SK-N-SH treated with all-trans-retinoic acid at 6 μM for 48 hours (cell line): ENCODE data around the gene BUB1B.

ENCODE experiments used
- ATAC-seq: fragments of 200-7000 bp; cut with Tn5 transposase; 3 replicates; pipeline ENCODE4 v1.9.1; 2020; ENCODE audit warnings: mild to moderate bottlenecking, moderate library complexity
- ARNTL ChIP-seq: fragments of 450-650 bp; formaldehyde crosslinking; IDR thresholded peaks from 2 replicates; pipeline ENCODE4 v1.5.0; 2020; ENCODE audit warnings: low read depth, mild to moderate bottlenecking, moderate library complexity, borderline replicate concordance
- BACH2 ChIP-seq: fragments of 250-450 bp; sonication (Bioruptor Pico); IDR thresholded peaks from 2 replicates; pipeline ENCODE4 v1.9.0; 2021; ENCODE audit warnings: mild to moderate bottlenecking, borderline replicate concordance
- CSDC2 ChIP-seq: fragments of 250-450 bp; sonication (Bioruptor Pico); IDR thresholded peaks from 2 replicates; pipeline ENCODE4 v1.5.0; 2020; ENCODE audit warnings: mild to moderate bottlenecking, moderate library complexity
- ESRRG ChIP-seq: fragments of 250-450 bp; sonication (Bioruptor Pico); IDR thresholded peaks from 2 replicates; pipeline ENCODE4 v1.6.1; 2021; ENCODE audit warnings: mild to moderate bottlenecking
- GLIS3 ChIP-seq: fragments of 250-450 bp; sonication (Bioruptor Pico); IDR thresholded peaks from 2 replicates; pipeline ENCODE4 v1.5.0; 2020; ENCODE audit warnings: mild to moderate bottlenecking, moderate library complexity
- ISL1 ChIP-seq: fragments of 250-450 bp; sonication (Bioruptor Pico); IDR thresholded peaks from 2 replicates; pipeline ENCODE4 v2.1.2; 2022; ENCODE audit warnings: mild to moderate bottlenecking, moderate library complexity
- OSR1 ChIP-seq: fragments of 250-450 bp; sonication (Bioruptor Pico); IDR thresholded peaks from 2 replicates; pipeline ENCODE4 v1.8.0; 2022; ENCODE audit warnings: moderate library complexity, mild to moderate bottlenecking, inconsistent platforms
- PPARA ChIP-seq: fragments of 250-450 bp; sonication (Bioruptor Pico); IDR thresholded peaks from 2 replicates; pipeline ENCODE4 v1.5.0; 2020; ENCODE audit warnings: mild to moderate bottlenecking, borderline replicate concordance
- RARB ChIP-seq: fragments of 250-450 bp; sonication (Bioruptor Pico); IDR thresholded peaks from 2 replicates; pipeline ENCODE4 v1.8.0; 2021; ENCODE audit warnings: mild to moderate bottlenecking, moderate library complexity
- SNAI2 ChIP-seq: fragments of 250-450 bp; sonication (Bioruptor Pico); IDR thresholded peaks from 2 replicates; pipeline ENCODE4 v1.5.0; 2020; ENCODE audit warnings: mild to moderate bottlenecking, moderate library complexity
- TCF4 ChIP-seq: fragments of 250-450 bp; sonication (Bioruptor Pico); IDR thresholded peaks from 2 replicates; pipeline ENCODE4 v1.8.0; 2021; ENCODE audit warnings: mild to moderate bottlenecking, moderate library complexity, borderline replicate concordance
- TOX ChIP-seq: fragments of 250-450 bp; sonication (Bioruptor Pico); IDR thresholded peaks from 2 replicates; pipeline ENCODE4 v1.8.0; 2021; ENCODE audit warnings: mild to moderate bottlenecking, moderate library complexity, borderline replicate concordance
- ZC3H10 ChIP-seq: fragments of 250-450 bp; sonication (Bioruptor Pico); IDR thresholded peaks from 2 replicates; pipeline ENCODE4 v1.5.1; 2021; ENCODE audit warnings: mild to moderate bottlenecking, moderate library complexity
- ZFP3 ChIP-seq: fragments of 250-450 bp; sonication (Bioruptor Pico); IDR thresholded peaks from 2 replicates; pipeline ENCODE4 v1.5.0; 2020; ENCODE audit warnings: mild to moderate bottlenecking, moderate library complexity
- ZFP30 ChIP-seq: fragments of 450-650 bp; formaldehyde crosslinking; IDR thresholded peaks from 2 replicates; pipeline ENCODE4 v1.5.0; 2022; ENCODE audit warnings: mild to moderate bottlenecking, moderate library complexity
- ZNF565 ChIP-seq: fragments of 450-650 bp; formaldehyde crosslinking; conservative IDR thresholded peaks from 2 replicates; pipeline ENCODE4 v1.5.0; 2020; ENCODE audit warnings: low read depth, mild to moderate bottlenecking, moderate library complexity
- ZNF70 ChIP-seq: fragments of 450-650 bp; formaldehyde crosslinking; IDR thresholded peaks from 2 replicates; pipeline ENCODE4 v1.5.0; 2020; ENCODE audit warnings: mild to moderate bottlenecking, moderate library complexity
- ZNF8 ChIP-seq: fragments of 450-650 bp; formaldehyde crosslinking; IDR thresholded peaks from 2 replicates; pipeline ENCODE4 v1.5.0; 2020; ENCODE audit warnings: mild to moderate bottlenecking, moderate library complexity
- TF ChIP-seq, protein P1 (sequence below): fragments of 250-450 bp; sonication (Bioruptor Pico); IDR thresholded peaks from 2 replicates; pipeline ENCODE4 v1.8.0; 2020; ENCODE audit warnings: mild to moderate bottlenecking, moderate library complexity, borderline replicate concordance
- TF ChIP-seq, protein P2 (sequence below): fragments of 250-450 bp; sonication (Bioruptor Pico); IDR thresholded peaks from 2 replicates; pipeline ENCODE4 v1.8.0; 2021; ENCODE audit warnings: low read depth, mild to moderate bottlenecking, moderate library complexity, borderline replicate concordance
- TF ChIP-seq, protein P3 (sequence below): fragments of 250-450 bp; sonication (Bioruptor Pico); IDR thresholded peaks from 2 replicates; pipeline ENCODE4 v1.5.1; 2020; ENCODE audit warnings: low read depth, mild to moderate bottlenecking, moderate library complexity
- TF ChIP-seq, protein P4 (sequence below): fragments of 250-450 bp; sonication (Bioruptor Pico); IDR thresholded peaks from 2 replicates; pipeline ENCODE4 v1.5.0; 2020; ENCODE audit warnings: mild to moderate bottlenecking, moderate library complexity
- TF ChIP-seq, protein P5 (sequence below): fragments of 250-450 bp; sonication (Bioruptor Pico); IDR thresholded peaks from 2 replicates; pipeline ENCODE4 v1.5.1; 2021; ENCODE audit warnings: mild to moderate bottlenecking, moderate library complexity

BUB1B gene

DNA sequence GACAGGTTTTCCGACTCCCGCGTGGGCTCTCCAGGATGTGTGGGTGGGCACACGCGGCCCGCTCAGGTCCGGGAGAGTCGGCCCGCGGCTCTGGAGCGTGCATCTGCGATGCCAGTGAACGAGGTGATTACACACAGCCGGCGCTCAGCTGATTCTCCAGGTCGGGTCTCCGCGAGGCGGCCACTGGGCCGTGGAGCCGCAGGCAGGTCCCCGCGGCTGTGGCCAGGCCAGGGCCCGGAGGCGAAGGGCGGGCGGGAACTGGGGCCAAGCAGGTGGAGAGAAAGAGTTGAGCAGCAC, 91.2 kb downstream of the BUB1B start:
- TF ChIP-seq ZFP30, result no peak
- TF ChIP-seq ZNF565 (CRISPR knock-in tag), result no peak
- TF ChIP-seq, protein P1, sequence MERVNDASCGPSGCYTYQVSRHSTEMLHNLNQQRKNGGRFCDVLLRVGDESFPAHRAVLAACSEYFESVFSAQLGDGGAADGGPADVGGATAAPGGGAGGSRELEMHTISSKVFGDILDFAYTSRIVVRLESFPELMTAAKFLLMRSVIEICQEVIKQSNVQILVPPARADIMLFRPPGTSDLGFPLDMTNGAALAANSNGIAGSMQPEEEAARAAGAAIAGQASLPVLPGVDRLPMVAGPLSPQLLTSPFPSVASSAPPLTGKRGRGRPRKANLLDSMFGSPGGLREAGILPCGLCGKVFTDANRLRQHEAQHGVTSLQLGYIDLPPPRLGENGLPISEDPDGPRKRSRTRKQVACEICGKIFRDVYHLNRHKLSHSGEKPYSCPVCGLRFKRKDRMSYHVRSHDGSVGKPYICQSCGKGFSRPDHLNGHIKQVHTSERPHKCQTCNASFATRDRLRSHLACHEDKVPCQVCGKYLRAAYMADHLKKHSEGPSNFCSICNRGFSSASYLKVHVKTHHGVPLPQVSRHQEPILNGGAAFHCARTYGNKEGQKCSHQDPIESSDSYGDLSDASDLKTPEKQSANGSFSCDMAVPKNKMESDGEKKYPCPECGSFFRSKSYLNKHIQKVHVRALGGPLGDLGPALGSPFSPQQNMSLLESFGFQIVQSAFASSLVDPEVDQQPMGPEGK (CRISPR knock-in tag), result no peak
- no peak for TF ChIP-seq TOX
- TF ChIP-seq ESRRG (CRISPR knock-in tag), result no peak
- TF ChIP-seq, protein P2, sequence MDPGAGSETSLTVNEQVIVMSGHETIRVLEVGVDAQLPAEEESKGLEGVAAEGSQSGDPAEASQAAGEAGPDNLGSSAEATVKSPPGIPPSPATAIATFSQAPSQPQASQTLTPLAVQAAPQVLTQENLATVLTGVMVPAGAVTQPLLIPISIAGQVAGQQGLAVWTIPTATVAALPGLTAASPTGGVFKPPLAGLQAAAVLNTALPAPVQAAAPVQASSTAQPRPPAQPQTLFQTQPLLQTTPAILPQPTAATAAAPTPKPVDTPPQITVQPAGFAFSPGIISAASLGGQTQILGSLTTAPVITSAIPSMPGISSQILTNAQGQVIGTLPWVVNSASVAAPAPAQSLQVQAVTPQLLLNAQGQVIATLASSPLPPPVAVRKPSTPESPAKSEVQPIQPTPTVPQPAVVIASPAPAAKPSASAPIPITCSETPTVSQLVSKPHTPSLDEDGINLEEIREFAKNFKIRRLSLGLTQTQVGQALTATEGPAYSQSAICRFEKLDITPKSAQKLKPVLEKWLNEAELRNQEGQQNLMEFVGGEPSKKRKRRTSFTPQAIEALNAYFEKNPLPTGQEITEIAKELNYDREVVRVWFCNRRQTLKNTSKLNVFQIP (CRISPR knock-in tag), result no peak
- TF ChIP-seq ZNF8 (CRISPR knock-in tag), result no peak
- TF ChIP-seq GLIS3 (CRISPR knock-in tag), result no peak
- TF ChIP-seq ZNF70, result no peak
- TF ChIP-seq ISL1 (CRISPR knock-in tag), result no peak
- no peak for TF ChIP-seq BACH2 (CRISPR knock-in tag)
- no peak for TF ChIP-seq SNAI2 (CRISPR knock-in tag)
- TF ChIP-seq RARB (CRISPR knock-in tag), result no peak
- TF ChIP-seq, protein P3, sequence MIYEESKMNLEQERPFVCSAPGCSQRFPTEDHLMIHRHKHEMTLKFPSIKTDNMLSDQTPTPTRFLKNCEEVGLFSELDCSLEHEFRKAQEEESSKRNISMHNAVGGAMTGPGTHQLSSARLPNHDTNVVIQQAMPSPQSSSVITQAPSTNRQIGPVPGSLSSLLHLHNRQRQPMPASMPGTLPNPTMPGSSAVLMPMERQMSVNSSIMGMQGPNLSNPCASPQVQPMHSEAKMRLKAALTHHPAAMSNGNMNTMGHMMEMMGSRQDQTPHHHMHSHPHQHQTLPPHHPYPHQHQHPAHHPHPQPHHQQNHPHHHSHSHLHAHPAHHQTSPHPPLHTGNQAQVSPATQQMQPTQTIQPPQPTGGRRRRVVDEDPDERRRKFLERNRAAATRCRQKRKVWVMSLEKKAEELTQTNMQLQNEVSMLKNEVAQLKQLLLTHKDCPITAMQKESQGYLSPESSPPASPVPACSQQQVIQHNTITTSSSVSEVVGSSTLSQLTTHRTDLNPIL (CRISPR knock-in tag), result no peak
- TF ChIP-seq CSDC2, result no peak
- TF ChIP-seq ARNTL, result no peak
- TF ChIP-seq TCF4 (CRISPR knock-in tag), result no peak
- TF ChIP-seq, protein P4, sequence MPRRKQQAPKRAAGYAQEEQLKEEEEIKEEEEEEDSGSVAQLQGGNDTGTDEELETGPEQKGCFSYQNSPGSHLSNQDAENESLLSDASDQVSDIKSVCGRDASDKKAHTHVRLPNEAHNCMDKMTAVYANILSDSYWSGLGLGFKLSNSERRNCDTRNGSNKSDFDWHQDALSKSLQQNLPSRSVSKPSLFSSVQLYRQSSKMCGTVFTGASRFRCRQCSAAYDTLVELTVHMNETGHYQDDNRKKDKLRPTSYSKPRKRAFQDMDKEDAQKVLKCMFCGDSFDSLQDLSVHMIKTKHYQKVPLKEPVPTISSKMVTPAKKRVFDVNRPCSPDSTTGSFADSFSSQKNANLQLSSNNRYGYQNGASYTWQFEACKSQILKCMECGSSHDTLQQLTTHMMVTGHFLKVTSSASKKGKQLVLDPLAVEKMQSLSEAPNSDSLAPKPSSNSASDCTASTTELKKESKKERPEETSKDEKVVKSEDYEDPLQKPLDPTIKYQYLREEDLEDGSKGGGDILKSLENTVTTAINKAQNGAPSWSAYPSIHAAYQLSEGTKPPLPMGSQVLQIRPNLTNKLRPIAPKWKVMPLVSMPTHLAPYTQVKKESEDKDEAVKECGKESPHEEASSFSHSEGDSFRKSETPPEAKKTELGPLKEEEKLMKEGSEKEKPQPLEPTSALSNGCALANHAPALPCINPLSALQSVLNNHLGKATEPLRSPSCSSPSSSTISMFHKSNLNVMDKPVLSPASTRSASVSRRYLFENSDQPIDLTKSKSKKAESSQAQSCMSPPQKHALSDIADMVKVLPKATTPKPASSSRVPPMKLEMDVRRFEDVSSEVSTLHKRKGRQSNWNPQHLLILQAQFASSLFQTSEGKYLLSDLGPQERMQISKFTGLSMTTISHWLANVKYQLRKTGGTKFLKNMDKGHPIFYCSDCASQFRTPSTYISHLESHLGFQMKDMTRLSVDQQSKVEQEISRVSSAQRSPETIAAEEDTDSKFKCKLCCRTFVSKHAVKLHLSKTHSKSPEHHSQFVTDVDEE (CRISPR knock-in tag), result no peak
- TF ChIP-seq, all 23 proteins: peak for 0
- ATAC-seq, result no peak

DNA sequence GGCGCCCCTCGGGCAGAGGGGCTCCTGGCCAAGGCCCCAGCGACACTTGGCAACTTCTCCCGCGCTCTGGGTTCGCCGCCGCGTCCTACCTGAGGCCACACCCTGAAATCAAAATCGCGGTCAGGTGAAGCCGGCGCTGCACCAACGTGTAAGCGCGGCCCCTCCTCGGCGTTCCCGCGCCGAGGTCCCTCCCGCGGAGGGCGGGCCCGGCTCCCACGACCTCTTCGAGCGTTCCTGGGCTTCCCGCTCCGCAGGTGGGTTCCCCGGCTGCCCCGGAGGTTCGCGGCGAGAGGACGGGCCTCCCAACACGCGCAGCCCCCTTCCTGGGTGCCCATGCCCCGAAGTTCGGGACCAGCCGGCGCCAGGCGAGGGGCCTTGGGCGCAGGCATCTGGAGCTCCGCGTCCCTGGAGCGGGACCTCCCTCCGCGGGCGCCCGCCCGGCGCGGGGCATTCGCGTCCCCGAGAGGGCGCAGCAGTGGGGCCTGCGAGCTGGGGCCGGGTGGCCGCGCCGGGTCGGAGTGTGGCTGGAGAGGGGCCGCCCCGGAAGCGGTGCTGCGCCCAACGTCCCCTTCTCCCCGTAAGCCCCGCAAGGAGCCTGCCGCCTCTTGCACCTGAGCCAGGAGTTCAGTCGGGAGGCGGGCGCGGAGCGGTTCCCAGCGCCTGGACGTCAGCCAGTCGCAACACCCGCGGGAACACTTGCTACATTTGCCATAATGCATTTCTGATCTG, 91.7 kb downstream of the BUB1B start:
- ATAC-seq, result peak; percentile 35

More for the DNA sequence above, 91.7 kb downstream of the BUB1B start:
- TF ChIP-seq OSR1 (CRISPR knock-in tag) (no peak), CSDC2 (no peak), RARB (CRISPR knock-in tag) (no peak), ZFP3 (CRISPR knock-in tag) (no peak), PPARA (CRISPR knock-in tag) (no peak), SNAI2 (CRISPR knock-in tag) (no peak), ZNF70 (no peak), ZNF565 (CRISPR knock-in tag) (no peak), ZNF8 (CRISPR knock-in tag) (no peak), ISL1 (CRISPR knock-in tag) (no peak), ESRRG (CRISPR knock-in tag) (no peak), ZC3H10 (CRISPR knock-in tag) (no peak), BACH2 (CRISPR knock-in tag) (no peak), ZFP30 (no peak), TOX (no peak)
- TF ChIP-seq, protein P2 (CRISPR knock-in tag), result no peak
- TF ChIP-seq, protein P5, sequence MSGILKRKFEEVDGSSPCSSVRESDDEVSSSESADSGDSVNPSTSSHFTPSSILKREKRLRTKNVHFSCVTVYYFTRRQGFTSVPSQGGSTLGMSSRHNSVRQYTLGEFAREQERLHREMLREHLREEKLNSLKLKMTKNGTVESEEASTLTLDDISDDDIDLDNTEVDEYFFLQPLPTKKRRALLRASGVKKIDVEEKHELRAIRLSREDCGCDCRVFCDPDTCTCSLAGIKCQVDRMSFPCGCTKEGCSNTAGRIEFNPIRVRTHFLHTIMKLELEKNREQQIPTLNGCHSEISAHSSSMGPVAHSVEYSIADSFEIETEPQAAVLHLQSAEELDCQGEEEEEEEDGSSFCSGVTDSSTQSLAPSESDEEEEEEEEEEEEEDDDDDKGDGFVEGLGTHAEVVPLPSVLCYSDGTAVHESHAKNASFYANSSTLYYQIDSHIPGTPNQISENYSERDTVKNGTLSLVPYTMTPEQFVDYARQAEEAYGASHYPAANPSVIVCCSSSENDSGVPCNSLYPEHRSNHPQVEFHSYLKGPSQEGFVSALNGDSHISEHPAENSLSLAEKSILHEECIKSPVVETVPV, result no peak
- TF ChIP-seq, protein P1 (CRISPR knock-in tag), result no peak
- TF ChIP-seq, protein P3 (CRISPR knock-in tag), result no peak
- TF ChIP-seq, all 23 proteins: peak for 0
